Measurements from ENCODE around the gene TGIF2LX. TPM values are rescaled to one million over a fixed set of nuclear protein-coding genes. Genes with fewer than 3 reads are reported as not detected.
"Not testable (repeated sequence)": the region's sequence is repeated elsewhere in the genome, so short reads cannot be mapped to it uniquely, and the experiment has no call there.

The TGIF2LX gene
- not detected in 2 replicates for total RNA-seq (ENCODE audit: low replicate concordance)

- not testable (repeated sequence) for DNase-seq (ENCODE audit: low read depth); H3K4me3 ChIP-seq (ENCODE audit: low read depth, low read length)
Observed at GRCh38 chrX:89921665-89922064, at the start of gene TGIF2LX. Gene TGIF2LX (plus strand): TSS chrX:89921908. CDS start chrX:89922086, 178 bp downstream.

- not testable (repeated sequence) for DNase-seq (ENCODE audit: low read depth); H3K4me3 ChIP-seq (ENCODE audit: low read depth, low read length)
Observed at GRCh38 chrX:89922338-89922934, 728 bp downstream of the TGIF2LX start.

GRCh38 chrX:89943077-89943476, 21.4 kb downstream of the TGIF2LX start:
- H3K4me3 ChIP-seq (ENCODE audit: low read depth, low read length); DNase-seq (ENCODE audit: low read depth): not testable (repeated sequence)

GRCh38 chrX:89965588-89965987, 43.9 kb downstream of the TGIF2LX start:
- H3K4me3 ChIP-seq (ENCODE audit: low read depth, low read length); DNase-seq (ENCODE audit: low read depth): not testable (repeated sequence)

Data from fibroblast of the aortic adventitia (primary cell).